K562 (cell line): ENCODE results near the gene RSPH10B. TPM values are rescaled to one million over a fixed set of nuclear protein-coding genes. Genes with fewer than 3 reads are reported as not detected.

ENCODE experiments used
- DDX20 ChIP-seq: fragments of 450-650 bp; IDR thresholded peaks from 2 replicates; pipeline ENCODE4 v1.6.1; 2016; ENCODE audit warnings: missing genetic modification characterization, low read depth, mild to moderate bottlenecking, missing compliant biosample characterization, moderate library complexity
- E2F4 ChIP-seq: sonication (generic); formaldehyde crosslinking; IDR thresholded peaks from 2 replicates; pipeline ENCODE4 v1.8.0; 2022; ENCODE audit warnings: mild to moderate bottlenecking, low read depth, missing genetic modification reagents
- EP300 ChIP-seq: IDR thresholded peaks from 2 replicates; pipeline ENCODE4 v1.6.1; 2012; ENCODE audit warnings: low read length, improper control_type of control experiment
- KDM4B ChIP-seq, 2 experiments: fragments of 450-650 bp in 1 of 2; sonication (generic) in 1 of 2; IDR thresholded peaks; 2 replicates each; pipeline ENCODE4 v1.6.1; 2016 to 2017; ENCODE audit warnings: borderline replicate concordance in 2 of 2, antibody characterized with exemption in 1 of 2, low read depth in 1 of 2, mild to moderate bottlenecking in 1 of 2
- KDM5B ChIP-seq: fragments of 200-600 bp; sonication (generic); IDR thresholded peaks from 2 replicates; pipeline ENCODE4 v1.6.1; 2012; ENCODE audit warnings: low read depth, mild to moderate bottlenecking, moderate library complexity, low read length, control low read depth, inconsistent platforms; ENCODE audit not compliant: insufficient replicate concordance
- NCOA4 ChIP-seq: fragments of 450-650 bp; IDR thresholded peaks from 2 replicates; pipeline ENCODE4 v1.6.1; 2018; ENCODE audit warnings: mild to moderate bottlenecking; ENCODE audit not compliant: partially characterized antibody
- POLR2AphosphoS5 ChIP-seq: IDR thresholded peaks from 2 replicates; pipeline ENCODE4 v1.6.1; 2011; ENCODE audit warnings: mild to moderate bottlenecking, low read depth, low read length, moderate library complexity; ENCODE audit not compliant: control insufficient read depth, insufficient read depth
- TFAM ChIP-seq: fragments of 250-450 bp; sonication (Bioruptor Pico); conservative IDR thresholded peaks from 2 replicates; pipeline ENCODE4 v1.5.0; 2021; ENCODE audit warnings: mild to moderate bottlenecking, moderate library complexity
- ZBTB40 ChIP-seq, 2 experiments: fragments of 450-650 bp in 1 of 2; sonication (generic) in 1 of 2; formaldehyde crosslinking in 1 of 2; IDR thresholded peaks; 2 replicates each; pipeline versions ENCODE4 v1.7.1 to v1.9.0; 2016 to 2022; ENCODE audit warnings: inconsistent platforms in 1 of 2, mild to moderate bottlenecking in 1 of 2, missing genetic modification reagents in 1 of 2
- ZBTB7A ChIP-seq: IDR thresholded peaks from 2 replicates; pipeline ENCODE4 v1.6.1; 2011; ENCODE audit warnings: low read depth, mild to moderate bottlenecking, low read length, moderate library complexity, borderline replicate concordance; ENCODE audit not compliant: control insufficient read depth
- ZC3H11A ChIP-seq: IDR thresholded peaks from 2 replicates; pipeline ENCODE4 v1.6.1; 2012; ENCODE audit warnings: low read depth, low read length, improper control_type of control experiment
- ZNF24 ChIP-seq: fragments of 450-650 bp; IDR thresholded peaks from 2 replicates; pipeline ENCODE4 v1.6.1; 2016
- ZNF449 ChIP-seq: fragments of 250-450 bp; sonication (Bioruptor Pico); IDR thresholded peaks from 2 replicates; pipeline ENCODE4 v1.8.0; 2022; ENCODE audit warnings: moderate library complexity, mild to moderate bottlenecking, inconsistent platforms
- ZNF57 ChIP-seq: fragments of 450-650 bp; formaldehyde crosslinking; IDR thresholded peaks from 2 replicates; pipeline ENCODE4 v1.4.0; 2020; ENCODE audit warnings: mild to moderate bottlenecking, moderate library complexity
- ZSCAN32 ChIP-seq: fragments of 450-650 bp; formaldehyde crosslinking; IDR thresholded peaks from 2 replicates; pipeline ENCODE4 v1.4.0; 2020; ENCODE audit warnings: mild to moderate bottlenecking, moderate library complexity
- polyA plus RNA-seq, 8 experiments: library from polyadenylated mRNA; depleted of rRNA in 4 of 8; stranded (reverse) in 5 of 8; unstranded in 3 of 8; fragments of >200 nt; fragmentation: Nextera tagmentation in 2 of 8; fragmentation: Illumina TruSeq in 1 of 8; extraction: Ambion mirVana in 2 of 8; extraction: Trizol in 1 of 8; gene quantifications; 2 replicates each; pipeline versions ENCODE4 v1.2.1 to v1.2.3, GENCODE V29; 2011 to 2014; ENCODE audit warnings: inconsistent platforms in 1 of 8, missing spikeins in 1 of 8
- total RNA-seq, 7 experiments: library from RNA; depleted of rRNA in 6 of 7; stranded (reverse); fragments of >200 nt in 6 of 7; fragmentation: Illumina TruSeq in 2 of 7; extraction: Trizol in 2 of 7; gene quantifications; 2 replicates each; pipeline versions ENCODE4 v1.2.1 to v1.2.3, GENCODE V29; 2011 to 2021; ENCODE audit warnings: low replicate concordance in 1 of 7

The RSPH10B gene
- total and polyA plus RNA-seq, 9 of the 15 experiments (the other 6 are each of a cell fraction or from before 2014, with no cell fraction given) = 0.01 to 0.09 TPM; not detected in 7

DNA sequence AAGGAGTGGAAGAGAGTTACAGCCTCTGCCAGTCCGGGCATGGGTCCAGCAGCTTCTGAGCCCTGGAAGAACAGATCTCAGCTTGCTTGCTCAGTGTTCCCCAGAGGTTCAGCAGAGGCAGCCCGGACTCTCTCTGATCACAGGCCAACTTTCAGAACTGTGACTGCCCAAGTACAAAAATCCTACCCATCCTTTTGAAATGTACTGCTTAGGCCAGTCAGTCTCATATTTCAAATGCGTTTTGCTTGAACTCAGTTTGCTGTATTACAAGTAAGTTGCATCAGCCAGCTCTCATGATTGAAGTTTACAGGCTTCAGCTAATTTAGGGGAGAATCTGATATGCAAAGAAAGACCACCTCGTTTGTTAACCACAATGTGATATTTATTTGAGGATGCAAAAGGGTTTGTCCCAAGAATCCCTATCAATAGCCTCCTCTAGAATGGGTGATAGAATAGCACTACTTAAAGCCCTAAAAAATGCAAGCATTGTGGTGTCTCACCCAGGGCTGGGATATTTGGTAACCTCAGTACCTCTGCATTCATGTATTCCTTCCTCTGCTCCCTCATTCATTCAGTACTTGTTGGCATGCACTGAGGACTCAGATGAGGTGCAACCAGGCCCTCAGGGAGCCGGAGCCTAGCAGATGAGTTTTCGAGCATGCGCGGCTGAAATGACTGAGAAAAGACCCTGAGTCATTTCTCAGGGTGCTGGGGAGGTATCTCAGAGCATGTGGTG is 45.6 kb upstream of the RSPH10B start (continued):
- TF ChIP-seq KDM5B (no peak), NCOA4 (no peak), KDM4B (IDR thresholded peaks at IDR 0.05; ENCODE audit: borderline replicate concordance in 2 of 2, low read depth in 1 of 2) (no peak), EP300 (peak; percentile 82), E2F4 (CRISPR knock-in tag) (no peak), POLR2AphosphoS5 (no peak; the same call in 1 of the 2 replicates), ZNF449 (0 out of 2 replicates have a peak, but pooled peaks have one; percentile 49), ZNF24 (peak; percentile 85), DDX20 (tag) (peak; percentile 83), ZBTB40 (IDR thresholded peaks at IDR 0.05) (no peak), ZBTB40 (CRISPR knock-in tag; IDR thresholded peaks at IDR 0.05) (no peak), ZSCAN32 (CRISPR knock-in tag) (peak; percentile 95), ZNF57 (CRISPR knock-in tag) (no peak), ZBTB7A (no peak), ZC3H11A (no peak), TFAM (CRISPR knock-in tag) (no peak)
